HFF-Myc (cell line): ENCODE measurements around the gene PRDX5.
A peak's percentile ranks its signal among the peaks of the same experiment; 100 is the strongest.

Experiments used
- DNase-seq: peaks from one replicate; pipeline ENCODE4 v3.0.0-alpha.2; 2011; ENCODE audit warnings: low read depth; ENCODE audit errors: extremely low read depth
- H3K4me3 ChIP-seq: replicated peaks from 2 replicates; pipeline ENCODE4 v1.5.1; 2011; ENCODE audit warnings: low read depth, mild to moderate bottlenecking, control low read depth, low read length
- TF ChIP-seq, protein P1 (sequence below): IDR thresholded peaks from 2 replicates; pipeline ENCODE4 v1.5.1; 2012; ENCODE audit warnings: mild to moderate bottlenecking, low read depth, low read length, control low read depth; ENCODE audit errors: missing control alignments

PRDX5 gene

GRCh38 chr11:64317325-64317960 is 478 bp upstream of the PRDX5 start, which contains the start of gene TRMT112:
TSS of gene TRMT112 (minus strand) at chr11:64317559. CDS start at chr11:64317526, 33 bp downstream.
- peak; percentile 94 for DNase-seq
- TF ChIP-seq, protein P1, sequence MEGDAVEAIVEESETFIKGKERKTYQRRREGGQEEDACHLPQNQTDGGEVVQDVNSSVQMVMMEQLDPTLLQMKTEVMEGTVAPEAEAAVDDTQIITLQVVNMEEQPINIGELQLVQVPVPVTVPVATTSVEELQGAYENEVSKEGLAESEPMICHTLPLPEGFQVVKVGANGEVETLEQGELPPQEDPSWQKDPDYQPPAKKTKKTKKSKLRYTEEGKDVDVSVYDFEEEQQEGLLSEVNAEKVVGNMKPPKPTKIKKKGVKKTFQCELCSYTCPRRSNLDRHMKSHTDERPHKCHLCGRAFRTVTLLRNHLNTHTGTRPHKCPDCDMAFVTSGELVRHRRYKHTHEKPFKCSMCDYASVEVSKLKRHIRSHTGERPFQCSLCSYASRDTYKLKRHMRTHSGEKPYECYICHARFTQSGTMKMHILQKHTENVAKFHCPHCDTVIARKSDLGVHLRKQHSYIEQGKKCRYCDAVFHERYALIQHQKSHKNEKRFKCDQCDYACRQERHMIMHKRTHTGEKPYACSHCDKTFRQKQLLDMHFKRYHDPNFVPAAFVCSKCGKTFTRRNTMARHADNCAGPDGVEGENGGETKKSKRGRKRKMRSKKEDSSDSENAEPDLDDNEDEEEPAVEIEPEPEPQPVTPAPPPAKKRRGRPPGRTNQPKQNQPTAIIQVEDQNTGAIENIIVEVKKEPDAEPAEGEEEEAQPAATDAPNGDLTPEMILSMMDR: no peak
- peak within 1 kb of the TSS; percentile 92 for H3K4me3 ChIP-seq

DNA sequence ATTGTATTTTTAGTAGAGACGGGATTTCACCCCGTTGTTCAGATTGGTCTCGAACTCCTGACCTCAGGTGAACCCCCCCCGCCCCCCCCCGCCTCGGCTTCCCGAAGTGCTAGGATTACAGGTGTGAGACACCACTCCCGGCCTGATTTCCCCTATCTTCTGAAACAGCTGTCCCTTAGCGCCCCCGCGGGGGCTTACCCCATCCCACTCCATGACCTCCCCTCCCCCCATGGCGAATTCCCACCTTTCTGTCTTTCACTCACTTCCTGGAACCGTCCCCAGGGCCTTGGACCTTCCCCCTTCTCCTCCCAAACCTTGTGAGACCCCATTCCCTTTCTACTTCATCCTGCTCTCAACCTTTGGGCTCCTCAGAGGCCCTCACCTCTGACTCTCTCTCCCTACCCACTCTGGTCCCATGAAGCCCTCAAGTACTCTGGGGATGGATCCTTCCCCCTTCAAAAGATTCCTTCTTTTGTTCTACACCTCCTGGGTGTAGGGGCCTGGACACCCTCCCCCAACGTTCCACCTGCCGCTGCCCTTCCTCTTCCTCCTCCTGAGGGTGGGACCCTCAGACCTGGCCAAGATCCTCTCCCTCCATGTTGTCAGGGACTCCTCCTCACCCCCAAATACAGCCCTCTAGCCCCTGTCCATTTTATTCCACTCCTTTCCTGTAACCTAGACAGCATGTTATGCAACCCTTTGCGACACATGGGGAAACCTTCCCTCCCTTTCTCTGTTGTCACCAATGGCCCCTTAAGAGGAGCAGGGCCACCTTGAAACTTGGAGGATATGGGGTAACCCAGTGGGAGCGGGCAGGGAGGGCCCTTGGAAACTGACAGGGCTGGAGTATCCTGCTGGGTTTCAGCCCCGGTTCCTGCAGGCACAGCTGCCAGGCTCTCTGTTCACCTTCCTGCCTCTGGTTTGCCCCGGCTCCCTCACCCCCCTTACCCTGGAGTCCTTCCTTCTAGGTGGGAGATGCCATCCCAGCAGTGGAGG is 1.1 kb downstream of the PRDX5 start:
- DNase-seq: no peak
- peak overlapping the region; percentile 92 for H3K4me3 ChIP-seq
- TF ChIP-seq, protein P1: no peak

- H3K4me3 ChIP-seq: no peak overlapping the region
- TF ChIP-seq, protein P1: no peak
- DNase-seq: no peak
Observed at GRCh38 chr11:64320556-64320955, 2.6 kb downstream of the PRDX5 start.

DNA sequence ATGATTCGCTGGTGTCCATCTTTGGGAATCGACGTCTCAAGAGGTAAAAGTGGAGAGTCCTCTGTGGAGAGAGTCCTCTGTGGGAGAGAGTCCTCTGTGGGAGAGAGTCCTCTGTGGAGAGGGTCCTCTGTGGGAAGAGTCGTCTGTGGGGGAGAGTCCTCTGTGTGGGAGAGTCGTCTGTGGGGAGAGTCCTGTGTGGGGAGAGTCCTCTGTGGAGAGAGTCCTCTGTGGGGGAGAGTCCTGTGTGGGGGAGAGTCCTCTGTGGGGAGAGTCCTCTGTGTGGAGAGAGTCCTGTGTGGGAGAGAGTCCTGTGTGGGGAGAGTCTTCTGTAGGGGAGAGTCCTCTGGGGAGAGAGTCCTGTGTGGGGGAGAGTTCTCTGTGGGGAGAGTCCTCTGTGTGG is 3.1 kb downstream of the PRDX5 start:
- TF ChIP-seq, protein P1: no peak
- no peak overlapping the region for H3K4me3 ChIP-seq
- DNase-seq: no peak

DNA sequence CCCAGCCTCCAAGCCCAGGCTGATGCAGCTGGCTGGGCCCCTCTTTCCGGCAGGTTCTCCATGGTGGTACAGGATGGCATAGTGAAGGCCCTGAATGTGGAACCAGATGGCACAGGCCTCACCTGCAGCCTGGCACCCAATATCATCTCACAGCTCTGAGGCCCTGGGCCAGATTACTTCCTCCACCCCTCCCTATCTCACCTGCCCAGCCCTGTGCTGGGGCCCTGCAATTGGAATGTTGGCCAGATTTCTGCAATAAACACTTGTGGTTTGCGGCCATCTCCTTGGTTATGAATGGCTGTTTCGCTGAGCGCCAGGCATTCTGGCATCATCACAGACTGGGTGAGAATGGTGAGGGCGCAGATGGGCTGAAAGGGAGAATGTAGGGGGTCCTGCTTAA is 3.6 kb downstream of the PRDX5 start:
- TF ChIP-seq, protein P1: no peak
- DNase-seq: no peak
- no peak overlapping the region for H3K4me3 ChIP-seq

DNA sequence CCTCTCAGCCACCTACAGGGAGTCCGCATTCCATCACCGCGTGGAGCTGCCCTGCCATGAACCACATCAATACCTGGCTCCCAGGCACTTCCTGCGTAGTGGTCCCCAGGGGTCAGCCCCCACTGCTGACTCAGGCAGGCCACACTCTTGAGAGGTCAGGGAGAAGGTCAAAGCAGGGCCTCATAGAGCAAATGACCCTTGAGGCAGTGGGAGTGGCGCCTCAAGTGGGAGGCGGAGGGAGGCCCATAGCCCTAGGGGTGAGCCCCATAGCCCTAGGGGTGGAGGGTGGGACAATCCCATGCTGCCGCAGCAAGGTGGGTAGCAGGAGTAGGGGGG is 5.0 kb downstream of the PRDX5 start:
- TF ChIP-seq, protein P1: no peak
- DNase-seq: no peak
- no peak overlapping the region for H3K4me3 ChIP-seq
